Measurements from ENCODE around the gene DNASE1L1. TPM values are rescaled to one million over a fixed set of nuclear protein-coding genes. Genes with fewer than 3 reads are reported as not detected.

DNASE1L1 gene
- total and polyA plus RNA-seq, 4 experiments from 2014 or later: 14.0 to 26.3 (median 20.7) TPM

DNA sequence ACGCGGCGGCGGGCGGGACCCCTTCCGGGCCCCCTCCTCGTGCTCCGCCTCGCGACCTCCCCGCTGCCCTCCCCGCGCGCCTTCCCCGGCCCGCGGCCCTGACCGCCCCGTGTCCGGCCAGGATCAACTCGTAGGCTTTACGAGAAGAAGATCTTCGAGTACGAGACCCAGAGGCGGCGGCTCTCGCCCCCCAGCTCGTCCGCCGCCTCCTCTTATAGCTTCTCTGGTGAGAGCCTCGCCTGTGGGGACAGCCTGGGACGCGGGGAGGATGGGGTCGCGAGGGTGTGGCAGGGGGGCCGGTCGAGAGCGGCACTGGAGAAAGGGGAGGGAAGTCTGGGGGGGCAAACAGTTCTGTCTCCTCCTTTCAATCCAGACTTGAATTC is 29.5 kb downstream of the DNASE1L1 start:
- intact Hi-C loops (cut with micrococcal nuclease): loop anchor here (1.0 to 10.0 kb wide), 3 partner anchors 8 to 405 kb away; partner anchors contain the start of genes HCFC1, MECP2 and TMEM187
- Mint-ChIP-seq H3K27me3 (no peaks in the 10 kb centered on the region), H3K27ac (peak overlapping the region; percentile 90 to 95 (median 94)), H3K9me3 (peaks cover 0 to 2% (median 0%) of the 10 kb centered on the region in 8 donors), H3K4me1 (peaks cover 4 to 23% (median 11%) of the 10 kb centered on the region in 4 donors), H3K36me3 (peaks cover 3 to 14% of the 10 kb centered on the region in 2 donors), H3K4me3 (peak overlapping the region; percentile 78 to 91 (median 83))
- H3K27me3 ChIP-seq (ENCODE audit: insufficient read depth, low read length): no peaks in the 10 kb centered on the region
- peak overlapping the region; percentile 99 for H3K27ac ChIP-seq (ENCODE audit: low read depth, low read length)
- H3K4me1 ChIP-seq (ENCODE audit: insufficient read depth, low read length): peaks cover 26% of the 10 kb centered on the region
- H3K9me3 ChIP-seq (ENCODE audit: control insufficient read depth in 1 of 2, low read length in 2 of 2): no peaks in the 10 kb centered on the region
- H3K4me3 ChIP-seq (ENCODE audit: low read length in 2 of 2): peak overlapping the region; percentile 62 to 66
- POLR2A ChIA-PET (ENCODE audit: partially characterized antibody): interaction anchor here (0.7 to 3.7 kb wide), 12 partner anchors 9 to 408 kb away, joined by 3 to 36 read pairs (median 4); partner anchors contain the start of genes G6PD, HCFC1 and RPL10
- CTCF ChIA-PET (ENCODE audit: partially characterized antibody): interaction anchor here (2.5 kb wide), 1 partner anchor 9 kb away, joined by 5 read pairs; no protein-coding TSS in a partner anchor
- H3K36me3 ChIP-seq (ENCODE audit: insufficient read depth, low read length): no peaks in the 10 kb centered on the region
- DNase-seq: no peak

DNA sequence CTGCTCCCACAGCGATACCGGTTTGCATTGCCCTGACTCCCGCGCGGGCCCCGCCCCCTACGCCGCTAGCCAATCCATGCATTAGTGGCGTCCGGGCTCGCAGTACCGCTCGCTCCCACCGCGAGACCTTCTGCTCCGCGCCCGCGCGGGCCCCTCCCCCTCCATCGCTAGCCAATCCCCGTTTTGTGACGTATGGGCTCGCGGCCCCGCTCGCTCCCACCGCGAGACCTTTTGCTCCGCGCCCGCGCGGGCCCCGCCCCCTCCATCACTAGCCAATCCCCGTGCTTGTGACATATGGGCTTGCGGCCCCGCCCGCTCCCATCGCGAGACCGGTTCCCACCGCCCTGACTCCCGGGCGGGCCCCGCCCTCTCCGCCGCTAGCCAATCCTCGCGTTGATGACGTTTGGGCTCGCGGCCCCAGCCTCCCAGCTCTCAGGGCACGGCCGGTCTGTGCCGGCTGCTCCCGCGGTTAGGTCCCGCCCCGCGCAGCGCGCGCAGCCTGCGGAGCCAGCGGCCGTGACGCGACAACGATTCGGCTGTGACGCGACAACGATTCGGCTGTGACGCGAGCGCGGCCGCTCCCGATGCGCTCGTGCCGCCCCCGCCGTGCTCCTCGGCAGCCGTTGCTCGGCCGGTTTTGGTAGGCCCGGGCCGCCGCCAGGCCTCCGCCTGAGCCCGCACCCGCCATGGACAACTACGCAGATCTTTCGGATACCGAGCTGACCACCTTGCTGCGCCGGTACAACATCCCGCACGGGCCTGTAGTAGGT is 30.1 kb downstream of the DNASE1L1 start, which contains the start of gene EMD:
Gene EMD, plus strand, starts transcription at position 497 of the 770 bp plus-strand sequence. Its CDS starts 190 bp downstream, at position 687.
- Mint-ChIP-seq H3K9me3 (peaks cover 0 to 2% (median 0%) of the 10 kb centered on the region in 8 donors), H3K4me1 (peaks cover 4 to 23% (median 11%) of the 10 kb centered on the region in 4 donors), H3K27ac (peak within 1 kb of the TSS; percentile 92 to 97 (median 95)), H3K36me3 (peaks cover 3 to 14% of the 10 kb centered on the region in 2 donors), H3K4me3 (peak within 1 kb of the TSS; percentile 78 to 91 (median 83)), H3K27me3 (no peaks in the 10 kb centered on the region)
- ChIA-PET POLR2A (ENCODE audit: partially characterized antibody) (interaction anchor here (0.7 to 3.7 kb wide), 13 partner anchors 8 to 407 kb away, joined by 3 to 36 read pairs (median 4); partner anchors contain the start of genes G6PD, HCFC1 and RPL10), CTCF (ENCODE audit: partially characterized antibody) (interaction anchor here (2.5 kb wide), 1 partner anchor 9 kb away, joined by 5 read pairs; no protein-coding TSS in a partner anchor)
- Histone ChIP-seq H3K27ac (ENCODE audit: low read depth, low read length) (peak within 1 kb of the TSS; percentile 99), H3K36me3 (ENCODE audit: insufficient read depth, low read length) (no peaks in the 10 kb centered on the region), H3K27me3 (ENCODE audit: insufficient read depth, low read length) (no peaks in the 10 kb centered on the region), H3K4me1 (ENCODE audit: insufficient read depth, low read length) (peaks cover 28% of the 10 kb centered on the region), H3K9me3 (ENCODE audit: control insufficient read depth in 1 of 2, low read length in 2 of 2) (no peaks in the 10 kb centered on the region), H3K4me3 (ENCODE audit: low read length in 2 of 2) (peak within 1 kb of the TSS; percentile 62 to 66)
- peak; percentile 93 to 98 (median 97) for DNase-seq
- intact Hi-C loops (cut with micrococcal nuclease): loop anchor here (1.0 to 10.0 kb wide), 3 partner anchors 8 to 404 kb away; partner anchors contain the start of genes HCFC1, MECP2 and TMEM187

GRCh38 chrX:154378059-154378798 is 30.8 kb downstream of the DNASE1L1 start:
- H3K27ac Mint-ChIP-seq: peak overlapping the region; percentile 92 to 97 (median 95)
- ChIA-PET POLR2A (ENCODE audit: partially characterized antibody) (interaction anchor here (0.8 to 3.7 kb wide), 10 partner anchors 7 to 283 kb away, joined by 3 to 36 read pairs (median 4); partner anchors contain the start of gene RPL10), CTCF (ENCODE audit: partially characterized antibody) (interaction anchor here (2.5 kb wide), 1 partner anchor 8 kb away, joined by 5 read pairs; no protein-coding TSS in a partner anchor)
- H3K4me3 Mint-ChIP-seq: peak overlapping the region; percentile 47 to 88 (median 68)
- no peaks in the 10 kb centered on the region for H3K9me3 ChIP-seq (ENCODE audit: control insufficient read depth in 1 of 2, low read length in 2 of 2)
- intact Hi-C loops (cut with micrococcal nuclease): loop anchor here (10.0 kb wide), 2 partner anchors 283 to 403 kb away; partner anchors contain the start of genes HCFC1, MECP2 and TMEM187
- no peaks in the 10 kb centered on the region for H3K36me3 ChIP-seq (ENCODE audit: insufficient read depth, low read length)
- peaks cover 5 to 27% (median 14%) of the 10 kb centered on the region in 4 donors for H3K4me1 Mint-ChIP-seq
- peak overlapping the region in 1 of 2 donors; percentile 49 for H3K4me3 ChIP-seq (ENCODE audit: low read length in 2 of 2)
- peaks cover 3 to 14% of the 10 kb centered on the region in 2 donors for H3K36me3 Mint-ChIP-seq
- H3K27ac ChIP-seq (ENCODE audit: low read depth, low read length): peak overlapping the region; percentile 90
- peaks cover 36% of the 10 kb centered on the region for H3K4me1 ChIP-seq (ENCODE audit: insufficient read depth, low read length)
- no peaks in the 10 kb centered on the region for H3K27me3 Mint-ChIP-seq
- H3K27me3 ChIP-seq (ENCODE audit: insufficient read depth, low read length): no peaks in the 10 kb centered on the region
- peaks cover 0 to 2% (median 0%) of the 10 kb centered on the region in 8 donors for H3K9me3 Mint-ChIP-seq
- peak in 2 of 5 donors; percentile 41 to 59 for DNase-seq

DNA sequence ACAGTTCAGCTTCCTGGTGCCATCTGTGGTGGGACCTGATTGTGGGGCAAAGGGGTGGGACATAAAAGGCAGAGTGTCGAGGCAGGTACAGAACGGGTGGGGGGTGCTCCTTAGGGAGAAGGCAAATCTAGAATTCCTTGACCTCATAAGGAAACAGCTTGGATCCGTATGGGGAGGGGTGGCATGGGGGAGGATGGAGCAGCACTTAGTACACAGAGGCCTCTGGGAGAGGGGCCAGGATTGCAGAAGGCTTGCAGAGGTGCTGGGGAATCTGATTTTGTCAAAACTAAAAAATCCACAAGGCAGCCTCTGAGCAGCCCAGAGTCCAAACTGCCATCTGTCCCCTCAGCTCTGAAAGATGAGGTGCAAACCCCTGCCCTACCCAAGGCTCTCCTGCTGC is 32.3 kb downstream of the DNASE1L1 start:
- CTCF ChIA-PET (ENCODE audit: partially characterized antibody): interaction anchor here (1.3 kb wide), 1 partner anchor 52 kb away, joined by 3 read pairs; no protein-coding TSS in a partner anchor
- POLR2A ChIA-PET (ENCODE audit: partially characterized antibody): no interaction called here
- no peak for DNase-seq
- no peak overlapping the region for H3K4me3 ChIP-seq (ENCODE audit: low read length in 2 of 2)
- Mint-ChIP-seq H3K27ac (peak overlapping the region in 6 of 7 donors; percentile 52 to 97 (median 94)), H3K27me3 (no peaks in the 10 kb centered on the region), H3K9me3 (peaks cover 0 to 2% (median 0%) of the 10 kb centered on the region in 8 donors), H3K4me1 (peaks cover 9 to 37% (median 22%) of the 10 kb centered on the region in 4 donors), H3K36me3 (peaks cover 3 to 12% of the 10 kb centered on the region in 2 donors), H3K4me3 (peak overlapping the region in 1 of 8 donors; percentile 67)
- H3K36me3 ChIP-seq (ENCODE audit: insufficient read depth, low read length): no peaks in the 10 kb centered on the region
- peak overlapping the region; percentile 90 for H3K27ac ChIP-seq (ENCODE audit: low read depth, low read length)
- peaks cover 50% of the 10 kb centered on the region for H3K4me1 ChIP-seq (ENCODE audit: insufficient read depth, low read length)
- intact Hi-C loops (cut with micrococcal nuclease): loop anchor here (10.0 kb wide), 2 partner anchors 282 to 402 kb away; partner anchors contain the start of genes HCFC1, MECP2 and TMEM187
- no peaks in the 10 kb centered on the region for H3K27me3 ChIP-seq (ENCODE audit: insufficient read depth, low read length)
- H3K9me3 ChIP-seq (ENCODE audit: control insufficient read depth in 1 of 2, low read length in 2 of 2): no peaks in the 10 kb centered on the region

GRCh38 chrX:154375156-154375504 is 33.9 kb downstream of the DNASE1L1 start:
- Mint-ChIP-seq H3K36me3 (peaks cover under 1 to 12% of the 10 kb centered on the region in 2 donors), H3K4me3 (peak overlapping the region in 3 of 8 donors; percentile 26 to 57 (median 42)), H3K4me1 (peaks cover 5 to 31% (median 19%) of the 10 kb centered on the region in 4 donors), H3K27me3 (no peaks in the 10 kb centered on the region), H3K9me3 (no peaks in the 10 kb centered on the region), H3K27ac (peak overlapping the region in 4 of 7 donors; percentile 51 to 66 (median 56))
- Histone ChIP-seq H3K4me3 (ENCODE audit: low read length in 2 of 2) (no peak overlapping the region), H3K27ac (ENCODE audit: low read depth, low read length) (no peak overlapping the region), H3K4me1 (ENCODE audit: insufficient read depth, low read length) (peaks cover 42% of the 10 kb centered on the region), H3K9me3 (ENCODE audit: control insufficient read depth in 1 of 2, low read length in 2 of 2) (no peaks in the 10 kb centered on the region), H3K27me3 (ENCODE audit: insufficient read depth, low read length) (no peaks in the 10 kb centered on the region), H3K36me3 (ENCODE audit: insufficient read depth, low read length) (no peaks in the 10 kb centered on the region)
- intact Hi-C loops (cut with micrococcal nuclease): loop anchor here (10.0 kb wide), 2 partner anchors 280 to 400 kb away; partner anchors contain the start of genes HCFC1, MECP2 and TMEM187
- ChIA-PET POLR2A (ENCODE audit: partially characterized antibody) (interaction anchor here (2.5 kb wide), 1 partner anchor 115 kb away, joined by 8 read pairs; the partner anchor contains the start of gene SLC10A3), CTCF (ENCODE audit: partially characterized antibody) (interaction anchor here (1.6 to 2.0 kb wide), 2 partner anchors 11 to 58 kb away, joined by 4 to 6 read pairs; no protein-coding TSS in a partner anchor)
- no peak for DNase-seq
